ENCODE measurements around the gene ROS1. TPM values are rescaled to one million over a fixed set of nuclear protein-coding genes. Genes with fewer than 3 reads are reported as not detected.

The ROS1 gene
- total and polyA plus RNA-seq, 2 donors (not counting 1 experiment from before 2014, with no cell fraction given), result not detected

GRCh38 chr6:117441824-117442264 is 16.1 kb upstream of the ROS1 start:
- intact Hi-C loops (cut with micrococcal nuclease), result no loop called here
- H3K4me1 Mint-ChIP-seq, result no peaks in the 10 kb centered on the region
- no peak for DNase-seq
- ChIA-PET CTCF (interaction anchor here (1.0 kb wide), 1 partner anchor 8 kb away, joined by 4 read pairs; no protein-coding TSS in a partner anchor), POLR2A (no interaction called here)
- Histone ChIP-seq H3K27ac (ENCODE audit: low read length in 2 of 2) (no peak overlapping the region), H3K9ac (ENCODE audit: low read length) (no peak overlapping the region), H3K27me3 (replicated peaks in 1 of 4; ENCODE audit: control extremely low read depth in 1 of 4, control insufficient read depth in 3 of 4, insufficient read depth in 4 of 4, low read length in 3 of 4) (peaks cover 0 to 8% (median 2%) of the 10 kb centered on the region in 4 experiments), H3K4me3 (ENCODE audit: control extremely low read depth in 1 of 5, extremely low read depth in 1 of 5, insufficient read depth in 1 of 5, low read depth in 2 of 5, low read length in 4 of 5) (no peak overlapping the region), H3K79me2 (ENCODE audit: control insufficient read depth, insufficient read depth, low read length) (no peaks in the 10 kb centered on the region), H2AFZ (ENCODE audit: insufficient read depth, low read depth, low read length, poor library complexity, severe bottlenecking) (no peak overlapping the region), H4K20me1 (ENCODE audit: control insufficient read depth, insufficient read depth, low read length, poor library complexity, severe bottlenecking) (no peaks in the 10 kb centered on the region), H3K9me3 (ENCODE audit: control extremely low read depth in 1 of 3, control insufficient read depth in 2 of 3, insufficient read depth in 1 of 3, low read length in 2 of 3) (peaks cover 0 to 3% (median 0%) of the 10 kb centered on the region in 3 donors), H3K36me3 (replicated peaks in 1 of 2; ENCODE audit: control extremely low read depth in 1 of 2, control insufficient read depth in 1 of 2, extremely low read depth in 1 of 2, insufficient read depth in 2 of 2, low read length in 1 of 2) (no peaks in the 10 kb centered on the region), H3K4me2 (replicated peaks; ENCODE audit: low read depth, low read length, poor library complexity, severe bottlenecking) (no peak overlapping the region), H3K4me1 (ENCODE audit: control insufficient read depth in 2 of 2, insufficient read depth in 2 of 2, low read length in 2 of 2) (no peaks in the 10 kb centered on the region)
- H3K27me3 Mint-ChIP-seq, result peaks cover 24% of the 10 kb centered on the region
- TF ChIP-seq, protein P1, sequence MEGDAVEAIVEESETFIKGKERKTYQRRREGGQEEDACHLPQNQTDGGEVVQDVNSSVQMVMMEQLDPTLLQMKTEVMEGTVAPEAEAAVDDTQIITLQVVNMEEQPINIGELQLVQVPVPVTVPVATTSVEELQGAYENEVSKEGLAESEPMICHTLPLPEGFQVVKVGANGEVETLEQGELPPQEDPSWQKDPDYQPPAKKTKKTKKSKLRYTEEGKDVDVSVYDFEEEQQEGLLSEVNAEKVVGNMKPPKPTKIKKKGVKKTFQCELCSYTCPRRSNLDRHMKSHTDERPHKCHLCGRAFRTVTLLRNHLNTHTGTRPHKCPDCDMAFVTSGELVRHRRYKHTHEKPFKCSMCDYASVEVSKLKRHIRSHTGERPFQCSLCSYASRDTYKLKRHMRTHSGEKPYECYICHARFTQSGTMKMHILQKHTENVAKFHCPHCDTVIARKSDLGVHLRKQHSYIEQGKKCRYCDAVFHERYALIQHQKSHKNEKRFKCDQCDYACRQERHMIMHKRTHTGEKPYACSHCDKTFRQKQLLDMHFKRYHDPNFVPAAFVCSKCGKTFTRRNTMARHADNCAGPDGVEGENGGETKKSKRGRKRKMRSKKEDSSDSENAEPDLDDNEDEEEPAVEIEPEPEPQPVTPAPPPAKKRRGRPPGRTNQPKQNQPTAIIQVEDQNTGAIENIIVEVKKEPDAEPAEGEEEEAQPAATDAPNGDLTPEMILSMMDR (IDR thresholded peaks at IDR 0.05), result no peak
- H3K27ac Mint-ChIP-seq, result no peak overlapping the region
- WGBS (ENCODE audit: insufficient coverage), result no CpG with 5 or more reads among the region's 2 CpGs
- no peak for ATAC-seq (ENCODE audit: low read depth)
- no peak overlapping the region for H3K4me3 Mint-ChIP-seq
- H3K9me3 Mint-ChIP-seq (ENCODE audit: insufficient read depth), result no peaks in the 10 kb centered on the region

DNA sequence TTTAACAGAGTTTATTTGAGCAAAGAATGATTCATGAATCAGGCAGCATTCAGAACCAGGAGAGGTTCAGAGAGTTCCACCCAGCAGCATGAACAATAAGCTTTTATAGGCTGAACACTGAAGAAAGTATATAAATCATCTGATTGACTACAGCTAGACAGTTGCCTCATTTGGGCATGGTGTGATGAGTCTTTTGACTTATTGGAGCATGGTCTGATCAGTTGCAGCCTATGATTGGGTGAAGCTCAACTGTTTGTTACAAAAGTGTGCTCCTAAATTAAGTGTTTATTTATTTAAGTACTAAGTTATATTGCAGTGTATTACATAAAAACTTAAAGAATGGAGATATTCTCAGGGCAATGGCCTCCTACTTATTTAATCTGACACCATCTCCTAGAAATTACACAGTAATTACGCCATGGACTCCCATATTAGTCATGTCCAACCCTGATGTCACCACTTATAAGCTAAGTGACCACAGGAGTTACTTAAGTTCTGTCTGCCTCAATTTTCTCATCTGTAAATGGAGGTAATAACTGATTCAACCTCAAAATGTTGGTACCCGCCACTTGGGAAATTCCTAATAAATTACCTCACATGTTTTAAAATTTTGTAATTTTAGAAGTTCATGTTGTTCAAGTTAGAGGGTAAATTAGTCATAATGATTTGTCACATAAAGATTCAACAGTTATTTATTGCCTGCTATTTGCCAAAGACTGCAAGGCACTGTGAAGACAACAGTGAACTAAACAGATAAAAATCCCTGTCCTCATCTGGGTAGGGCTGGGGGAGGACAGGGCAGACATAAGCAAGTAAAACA is 15.2 kb upstream of the ROS1 start:
- POLR2A ChIA-PET, result no interaction called here
- Mint-ChIP-seq H3K27me3 (peaks cover 26% of the 10 kb centered on the region), H3K9me3 (ENCODE audit: insufficient read depth) (no peaks in the 10 kb centered on the region), H3K4me3 (no peak overlapping the region), H3K4me1 (no peaks in the 10 kb centered on the region), H3K27ac (no peak overlapping the region)
- WGBS (ENCODE audit: insufficient coverage), result no CpG with 5 or more reads among the region's 2 CpGs
- Histone ChIP-seq H3K9ac (ENCODE audit: low read length) (no peak overlapping the region), H3K27ac (ENCODE audit: low read length in 2 of 2) (no peak overlapping the region), H3K79me2 (ENCODE audit: control insufficient read depth, insufficient read depth, low read length) (no peaks in the 10 kb centered on the region), H3K9me3 (ENCODE audit: control extremely low read depth in 1 of 3, control insufficient read depth in 2 of 3, insufficient read depth in 1 of 3, low read length in 2 of 3) (peaks cover 0 to 3% (median 0%) of the 10 kb centered on the region in 3 donors), H3K4me1 (ENCODE audit: control insufficient read depth in 2 of 2, insufficient read depth in 2 of 2, low read length in 2 of 2) (no peaks in the 10 kb centered on the region), H4K20me1 (ENCODE audit: control insufficient read depth, insufficient read depth, low read length, poor library complexity, severe bottlenecking) (no peaks in the 10 kb centered on the region), H3K4me3 (ENCODE audit: control extremely low read depth in 1 of 5, extremely low read depth in 1 of 5, insufficient read depth in 1 of 5, low read depth in 2 of 5, low read length in 4 of 5) (no peak overlapping the region), H2AFZ (ENCODE audit: insufficient read depth, low read depth, low read length, poor library complexity, severe bottlenecking) (no peak overlapping the region), H3K36me3 (replicated peaks in 1 of 2; ENCODE audit: control extremely low read depth in 1 of 2, control insufficient read depth in 1 of 2, extremely low read depth in 1 of 2, insufficient read depth in 2 of 2, low read length in 1 of 2) (no peaks in the 10 kb centered on the region), H3K27me3 (replicated peaks in 1 of 4; ENCODE audit: control extremely low read depth in 1 of 4, control insufficient read depth in 3 of 4, insufficient read depth in 4 of 4, low read length in 3 of 4) (peaks cover 0 to 12% (median 0%) of the 10 kb centered on the region in 4 experiments), H3K4me2 (replicated peaks; ENCODE audit: low read depth, low read length, poor library complexity, severe bottlenecking) (no peak overlapping the region)
- CTCF ChIA-PET, result interaction anchor here (1.0 kb wide), 1 partner anchor 9 kb away, joined by 4 read pairs; no protein-coding TSS in a partner anchor
- DNase-seq, result no peak
- TF ChIP-seq, protein P1 (IDR thresholded peaks at IDR 0.05), result no peak
- no peak for TF ChIP-seq EZH2 (IDR thresholded peaks at IDR 0.05; ENCODE audit: borderline replicate concordance, insufficient read depth, low read depth, low read length, poor library complexity, severe bottlenecking)
- no peak for ATAC-seq (ENCODE audit: low read depth)
- intact Hi-C loops (cut with micrococcal nuclease), result no loop called here

Data from B cell (primary cell).